ENCODE measurements around the gene OVCA2. TPM values are rescaled to one million over a fixed set of nuclear protein-coding genes. Genes with fewer than 3 reads are reported as not detected.

OVCA2 gene
- total and polyA plus RNA-seq, 12 donors, result 15.3 to 47.5 (median 17.7) TPM

DNA sequence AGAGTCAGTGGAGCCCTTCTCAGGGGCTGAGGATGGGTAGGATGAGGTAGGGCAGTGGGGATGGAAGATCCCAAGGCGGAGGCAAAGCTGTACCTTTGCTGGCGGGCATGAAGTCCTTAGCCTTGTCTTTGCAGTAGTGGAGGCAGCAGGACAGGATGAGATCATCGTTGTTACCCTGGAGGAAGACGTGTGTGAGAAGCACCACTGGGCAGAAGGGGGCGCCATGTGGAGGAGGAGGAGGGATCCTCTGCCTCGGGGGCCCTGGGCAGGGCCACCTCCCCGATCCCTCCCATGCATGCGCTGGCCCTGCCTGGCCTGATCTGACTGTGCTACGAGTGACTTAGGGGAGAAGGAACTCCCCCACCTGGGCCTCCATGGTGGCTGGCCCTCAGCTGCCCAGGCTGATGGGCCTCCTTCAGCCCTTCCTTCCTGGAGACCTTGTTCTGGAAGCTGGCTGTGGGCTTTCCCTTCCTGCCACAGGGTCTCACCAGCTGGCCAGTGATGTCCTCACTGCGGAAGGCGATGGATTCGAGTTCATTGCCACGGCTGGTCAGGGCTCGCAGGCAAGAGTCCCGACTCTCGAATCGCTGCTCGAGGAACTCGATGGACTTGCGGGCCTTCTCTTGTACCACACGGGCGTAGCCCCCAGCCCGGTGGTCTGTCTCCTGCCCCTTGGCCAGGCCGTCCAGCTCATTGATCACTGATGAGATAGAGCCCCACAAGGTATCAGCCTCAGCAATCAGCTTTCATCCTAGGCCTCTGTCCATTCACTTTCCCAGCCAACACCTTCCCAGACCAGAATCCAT lies 23.4 kb downstream of the OVCA2 start:
- Histone ChIP-seq H3K27ac (peak overlapping the region; percentile 54 to 97 (median 93)), H3K27me3 (no peaks in the 10 kb centered on the region), H3K36me3 (peaks cover 0 to 85% (median 9%) of the 10 kb centered on the region in 9 donors), H3K4me1 (peaks cover 35 to 98% (median 87%) of the 10 kb centered on the region in 9 donors), H3K9me3 (no peaks in the 10 kb centered on the region), H3K4me3 (no peak overlapping the region)
- 78 to 80% methylated on average over 23 to 24 of the region's 24 CpGs for WGBS, 2 donors
- intact Hi-C loops (cut with DNase I), result loop anchor here in 5 of 10 donors (1.0 to 10.0 kb wide), 6 partner anchors 41 to 340 kb away; partner anchors contain the start of gene MNT (in 1 of the 5)
- peak in 1 of 2 donors; percentile 71 for DNase-seq
- TF ChIP-seq, protein P1, sequence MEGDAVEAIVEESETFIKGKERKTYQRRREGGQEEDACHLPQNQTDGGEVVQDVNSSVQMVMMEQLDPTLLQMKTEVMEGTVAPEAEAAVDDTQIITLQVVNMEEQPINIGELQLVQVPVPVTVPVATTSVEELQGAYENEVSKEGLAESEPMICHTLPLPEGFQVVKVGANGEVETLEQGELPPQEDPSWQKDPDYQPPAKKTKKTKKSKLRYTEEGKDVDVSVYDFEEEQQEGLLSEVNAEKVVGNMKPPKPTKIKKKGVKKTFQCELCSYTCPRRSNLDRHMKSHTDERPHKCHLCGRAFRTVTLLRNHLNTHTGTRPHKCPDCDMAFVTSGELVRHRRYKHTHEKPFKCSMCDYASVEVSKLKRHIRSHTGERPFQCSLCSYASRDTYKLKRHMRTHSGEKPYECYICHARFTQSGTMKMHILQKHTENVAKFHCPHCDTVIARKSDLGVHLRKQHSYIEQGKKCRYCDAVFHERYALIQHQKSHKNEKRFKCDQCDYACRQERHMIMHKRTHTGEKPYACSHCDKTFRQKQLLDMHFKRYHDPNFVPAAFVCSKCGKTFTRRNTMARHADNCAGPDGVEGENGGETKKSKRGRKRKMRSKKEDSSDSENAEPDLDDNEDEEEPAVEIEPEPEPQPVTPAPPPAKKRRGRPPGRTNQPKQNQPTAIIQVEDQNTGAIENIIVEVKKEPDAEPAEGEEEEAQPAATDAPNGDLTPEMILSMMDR (IDR thresholded peaks at IDR 0.05), result peak in 6 of 9 donors; percentile 33 to 59 (median 48)
- peak in 6 of 8 donors; percentile 6 to 14 (median 8) for ATAC-seq

DNA sequence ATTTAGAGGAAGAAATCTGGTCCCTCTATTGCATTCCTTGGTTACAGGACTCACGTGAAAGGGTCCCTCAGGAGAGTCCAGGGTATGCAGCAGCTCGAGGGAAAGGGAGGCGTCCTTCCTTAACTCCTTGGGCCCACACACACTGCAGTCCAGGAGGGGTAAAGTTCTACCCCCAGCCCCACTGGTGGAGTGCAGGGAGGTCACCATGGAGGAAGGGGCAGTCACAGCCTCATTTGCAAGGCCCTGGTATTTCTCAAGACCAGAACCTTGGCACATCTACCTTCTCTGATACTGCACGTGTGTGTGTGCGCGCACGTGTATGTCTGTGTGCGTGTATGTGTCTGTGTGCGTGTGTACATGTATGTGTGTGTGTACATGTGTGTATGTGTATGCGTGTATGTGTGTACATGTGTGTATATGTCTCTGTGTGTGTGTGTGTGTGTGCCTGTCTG lies 24.2 kb downstream of the OVCA2 start:
- Histone ChIP-seq H3K27ac (peak overlapping the region in 9 of 10 donors; percentile 85 to 97 (median 93)), H3K4me3 (no peak overlapping the region), H3K9me3 (no peaks in the 10 kb centered on the region), H3K36me3 (peaks cover 0 to 83% (median 9%) of the 10 kb centered on the region in 9 donors), H3K4me1 (peaks cover 35 to 98% (median 87%) of the 10 kb centered on the region in 9 donors), H3K27me3 (no peaks in the 10 kb centered on the region)
- TF ChIP-seq, protein P1 (IDR thresholded peaks at IDR 0.05), result no peak
- ATAC-seq, result no peak
- DNase-seq, result no peak
- WGBS, 2 donors, result 74 to 77% methylated on average over 10 of the region's 10 CpGs
- intact Hi-C loops (cut with DNase I), result loop anchor here in 4 of 10 donors (1.0 to 10.0 kb wide), 5 partner anchors 40 to 339 kb away; partner anchors contain the start of gene MNT (in 1 of the 4)

DNA sequence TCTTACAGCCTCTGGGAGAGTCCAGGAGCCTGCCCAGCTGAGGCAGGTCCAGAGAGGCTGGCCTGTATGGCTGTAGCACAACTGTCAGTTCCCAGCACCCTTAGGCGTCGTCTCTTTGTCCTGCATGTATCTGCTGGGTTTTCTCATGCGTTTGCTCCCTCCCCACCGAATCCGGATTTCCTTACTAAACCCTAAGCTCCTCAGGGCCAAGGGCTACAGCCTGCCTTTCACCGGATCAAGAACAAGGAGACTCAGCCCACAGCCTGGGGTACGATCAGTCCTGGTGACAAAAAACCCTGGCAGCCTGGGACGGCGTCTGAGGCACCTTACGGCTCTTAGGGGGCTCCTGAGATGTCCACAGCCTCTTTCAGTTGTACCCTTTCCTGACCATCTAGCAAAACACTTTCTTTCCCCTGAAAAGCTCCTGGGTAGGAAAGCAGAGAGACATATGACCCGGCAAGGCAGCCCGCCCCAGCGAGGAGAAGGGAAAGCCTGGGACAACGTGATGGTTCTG lies 25.3 kb downstream of the OVCA2 start:
- TF ChIP-seq, protein P1 (IDR thresholded peaks at IDR 0.05), result no peak
- Histone ChIP-seq H3K4me3 (no peak overlapping the region), H3K9me3 (no peaks in the 10 kb centered on the region), H3K27me3 (no peaks in the 10 kb centered on the region), H3K36me3 (peaks cover 0 to 79% (median 9%) of the 10 kb centered on the region in 9 donors), H3K4me1 (peaks cover 43 to 98% (median 87%) of the 10 kb centered on the region in 9 donors), H3K27ac (peak overlapping the region; percentile 59 to 97 (median 89))
- WGBS, 2 donors, result 45 to 55% methylated on average over 14 of the region's 14 CpGs
- intact Hi-C loops (cut with DNase I), result loop anchor here in 2 of 10 donors (5.0 to 10.0 kb wide), 3 partner anchors 108 to 338 kb away; partner anchors contain the start of gene MNT (in 1 of the 2)
- ATAC-seq, result peak in 2 of 8 donors; percentile 4
- DNase-seq, result no peak

DNA sequence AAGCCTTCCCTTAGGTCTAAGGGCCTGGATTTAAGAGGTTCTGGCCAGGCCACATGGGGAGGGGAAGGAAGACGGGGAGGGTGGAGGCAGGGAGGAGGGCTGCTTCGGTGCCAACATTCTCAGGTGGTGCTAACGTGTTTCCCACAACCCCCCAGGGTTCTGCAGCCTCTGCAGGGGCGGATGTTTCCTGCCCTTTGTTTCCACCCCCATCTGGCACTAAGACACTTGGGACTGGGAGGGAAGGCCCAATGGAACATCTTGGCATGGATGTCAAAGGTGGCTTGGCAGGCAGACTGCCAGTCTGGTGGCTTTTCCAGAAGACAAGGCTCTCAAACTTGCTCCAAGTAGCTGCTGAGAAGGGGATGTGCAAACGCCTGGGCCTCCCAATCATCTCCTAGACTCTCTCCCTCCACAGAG lies 25.8 kb downstream of the OVCA2 start:
- peaks cover 0 to 79% (median 9%) of the 10 kb centered on the region in 9 donors for H3K36me3 ChIP-seq
- ATAC-seq, result peak in 5 of 8 donors; percentile 8 to 49 (median 15)
- WGBS, 2 donors, result 33 to 59% methylated on average over 5 of the region's 5 CpGs
- H3K4me1 ChIP-seq, result peaks cover 42 to 98% (median 87%) of the 10 kb centered on the region in 9 donors
- peak overlapping the region; percentile 59 to 97 (median 89) for H3K27ac ChIP-seq
- no peaks in the 10 kb centered on the region for H3K27me3 ChIP-seq
- H3K9me3 ChIP-seq, result no peaks in the 10 kb centered on the region
- TF ChIP-seq, protein P1 (IDR thresholded peaks at IDR 0.05), result no peak
- intact Hi-C loops (cut with DNase I), result loop anchor here in 2 of 10 donors (5.0 to 10.0 kb wide), 3 partner anchors 107 to 337 kb away; partner anchors contain the start of gene MNT (in 1 of the 2)
- H3K4me3 ChIP-seq, result no peak overlapping the region
- DNase-seq, result peak in 1 of 2 donors; percentile 55
